NCI-H1436 treated with DMSO at 0.1 percent for 48 hours (cell line): ENCODE measurements around the gene COL8A2.

Source experiments
- DNase-seq: peaks from one replicate; lab custom pipeline; 2025; lab: John Stamatoyannopoulos, UW

COL8A2 gene

DNA sequence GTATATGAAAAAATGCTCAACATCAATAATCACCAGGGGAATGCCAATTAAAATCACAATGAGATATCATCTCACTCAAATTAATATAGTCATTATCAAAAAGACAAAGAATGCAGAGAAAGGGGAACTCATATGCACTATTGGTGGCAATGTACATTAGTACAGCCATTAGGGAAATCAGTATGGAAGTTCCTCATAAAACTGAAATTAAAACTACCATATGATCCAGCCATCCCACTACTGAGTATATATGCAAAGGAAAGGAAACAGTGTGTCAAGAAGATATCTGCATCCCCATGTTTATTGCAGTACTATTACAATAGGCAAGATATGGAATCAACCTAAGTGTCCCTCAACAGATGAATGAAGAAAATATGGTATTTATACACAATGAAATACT lies 73.2 kb downstream of the COL8A2 start:
- DNase-seq, result no peak
